GM19035 (cell line): ENCODE data around the gene HOXA5.

Experiments used
- ATAC-seq: cut with Tn5 transposase; IDR thresholded peaks from one replicate; pipeline ENCODE4 v1.9.1; 2021; ENCODE audit not compliant: unreplicated experiment

Gene HOXA5

DNA sequence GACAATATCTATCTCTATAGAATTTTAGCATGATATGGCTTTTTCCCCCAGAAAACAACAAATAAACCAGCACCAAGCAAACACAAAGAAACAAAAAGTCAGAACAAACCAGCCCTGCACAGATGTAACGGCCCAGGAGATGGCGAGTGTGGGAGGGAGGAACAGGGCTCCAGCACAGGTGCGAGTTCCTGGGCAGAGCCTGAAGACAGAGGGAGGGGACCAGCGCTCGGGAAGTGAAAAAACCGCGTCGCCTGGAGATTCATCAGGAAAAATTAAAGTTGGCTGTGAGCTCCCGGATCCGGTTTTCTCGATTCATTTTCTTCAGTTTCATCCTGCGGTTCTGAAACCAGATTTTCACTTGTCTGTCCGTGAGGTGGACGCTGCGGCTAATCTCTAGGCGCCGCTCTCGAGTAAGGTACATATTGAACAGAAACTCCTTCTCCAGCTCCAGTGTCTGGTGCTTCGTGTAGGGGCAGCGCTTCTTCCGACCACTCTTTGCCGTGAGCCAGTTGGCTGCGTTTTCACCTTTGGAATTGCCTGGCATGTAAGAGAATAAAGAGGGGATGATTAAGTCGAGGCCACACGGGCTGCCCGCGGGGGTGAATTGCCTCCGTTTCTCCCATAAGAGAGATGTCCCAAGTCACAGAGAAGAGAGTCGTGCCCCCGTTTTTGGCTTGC, 28.3 kb upstream of the HOXA5 start:
- ATAC-seq, result no peak

DNA sequence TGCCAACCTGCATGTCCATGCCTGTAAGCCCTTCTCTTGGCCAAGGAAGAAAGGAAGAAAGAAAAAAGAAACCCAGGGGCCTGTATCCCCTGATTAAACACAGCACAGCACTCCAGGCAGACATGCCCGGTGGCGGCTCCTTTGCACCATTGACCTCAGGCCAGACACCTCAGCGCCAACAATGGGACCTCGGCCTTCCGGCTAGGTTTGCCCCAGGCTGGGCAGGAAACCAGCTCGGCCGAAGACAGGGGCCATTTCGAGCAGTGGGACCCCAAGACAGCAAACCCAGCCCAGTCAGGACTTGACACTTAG, 27.8 kb upstream of the HOXA5 start:
- no peak for ATAC-seq

DNA sequence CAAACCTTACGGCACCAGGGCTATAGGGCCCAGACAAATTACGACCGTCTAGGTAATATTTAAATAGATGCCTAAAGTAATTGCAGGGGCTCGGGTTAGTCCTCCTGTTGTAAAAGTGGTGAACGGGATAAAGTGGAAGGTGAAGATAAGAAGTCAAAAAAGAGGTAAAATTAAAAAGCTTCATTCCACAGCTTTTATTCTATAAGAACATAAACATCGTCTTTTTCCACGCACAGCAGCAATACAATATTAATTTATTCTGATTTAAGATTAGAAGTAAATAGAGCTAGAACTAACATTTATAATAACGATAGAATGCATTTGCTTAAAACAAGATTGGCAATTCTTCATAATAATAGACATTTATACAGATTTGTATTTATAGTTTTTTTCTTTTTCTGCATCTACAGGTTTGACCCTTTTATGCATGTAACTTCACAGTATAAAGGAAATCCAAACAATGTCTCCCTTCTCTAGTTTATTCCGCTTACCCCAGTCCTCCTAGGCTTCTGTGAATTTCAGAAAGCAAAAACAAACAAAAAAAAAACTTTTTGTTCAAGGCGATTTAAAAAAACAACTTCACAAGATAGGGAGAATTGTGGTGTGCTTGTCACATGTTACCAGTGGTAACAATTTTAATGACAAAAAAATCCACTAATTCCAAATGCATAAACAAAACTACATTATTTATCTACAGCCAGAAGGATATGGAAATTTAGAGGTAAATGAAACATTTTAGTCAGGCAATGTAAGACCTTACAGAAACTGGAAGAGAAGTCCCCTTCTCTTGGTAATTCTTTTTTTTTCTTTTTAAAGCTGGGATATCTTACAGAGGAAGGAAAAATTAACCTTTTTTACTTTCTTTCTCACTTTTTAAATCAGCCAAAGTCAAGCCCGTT, 27.2 kb upstream of the HOXA5 start:
- ATAC-seq, result no peak

DNA sequence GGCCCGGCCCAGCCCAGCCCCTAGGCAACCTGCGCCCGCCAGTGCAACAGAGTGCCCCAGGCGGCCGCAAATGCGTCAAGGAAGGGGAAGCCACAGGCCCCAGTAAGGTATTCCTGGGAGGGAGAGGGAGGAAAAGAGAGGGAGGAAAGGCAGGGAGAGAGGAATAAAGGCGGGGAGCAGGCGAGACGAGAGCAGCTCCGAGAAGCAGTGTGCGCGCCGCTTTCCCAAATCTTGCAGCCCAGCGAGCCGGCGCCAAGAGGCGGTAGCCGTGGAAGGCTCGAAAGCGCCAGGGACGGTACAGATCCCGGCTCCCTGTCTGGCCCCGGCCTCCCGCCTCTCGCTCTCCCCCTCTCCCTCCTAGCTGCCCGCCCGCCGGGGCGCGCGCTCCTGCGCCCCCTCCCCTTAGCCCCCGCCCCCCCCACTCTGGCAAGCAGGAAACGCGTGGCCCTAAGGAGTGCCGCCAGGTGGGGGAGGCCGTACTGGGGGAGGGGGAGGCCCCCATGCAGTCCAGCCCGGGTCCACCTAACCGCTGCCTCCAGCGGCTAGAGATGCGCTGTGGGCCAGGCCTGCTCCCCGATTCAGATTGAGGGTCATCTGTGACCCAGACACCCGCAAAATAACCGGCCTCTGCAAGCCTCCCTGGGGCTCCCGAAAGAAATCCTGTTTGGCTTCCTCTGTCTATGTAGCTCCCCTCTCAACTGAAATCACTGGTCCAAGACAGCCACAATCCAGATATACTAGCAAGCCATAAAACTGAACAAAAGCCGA, 26.4 kb upstream of the HOXA5 start:
- ATAC-seq, result no peak

DNA sequence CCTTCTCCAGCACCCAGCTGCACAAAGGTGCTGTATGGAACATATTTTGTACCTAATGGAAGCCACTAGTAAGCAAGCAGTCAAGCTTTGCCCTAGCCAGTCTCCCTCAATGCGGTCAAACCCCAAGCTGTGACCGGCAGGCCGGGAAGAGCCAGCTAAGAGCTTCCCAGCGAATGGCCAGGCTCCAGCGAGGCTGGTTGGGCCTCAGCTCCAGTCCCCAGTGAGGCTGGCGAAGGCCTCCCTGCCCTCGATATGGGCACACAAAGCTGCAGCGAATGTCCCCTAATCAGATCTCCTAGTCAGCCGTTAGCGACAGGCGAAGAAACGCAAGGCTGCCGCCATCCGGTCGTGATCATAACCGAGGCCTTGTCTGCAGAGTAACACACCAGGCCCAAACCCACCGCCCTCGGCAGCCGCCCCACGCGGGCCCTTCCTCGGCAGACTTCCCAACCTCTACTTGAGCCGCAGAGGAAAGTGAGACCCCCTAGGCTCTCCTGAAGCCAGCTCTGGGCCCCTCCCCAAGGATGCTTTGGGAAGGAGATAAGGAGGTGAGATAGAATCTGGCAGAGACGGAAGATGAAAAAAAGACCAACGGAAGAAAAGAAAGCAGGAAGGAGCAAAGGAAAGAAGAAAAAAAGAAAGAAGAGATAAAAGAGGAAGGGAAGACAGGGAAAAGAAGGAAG, 24.9 kb upstream of the HOXA5 start:
- ATAC-seq, result no peak

DNA sequence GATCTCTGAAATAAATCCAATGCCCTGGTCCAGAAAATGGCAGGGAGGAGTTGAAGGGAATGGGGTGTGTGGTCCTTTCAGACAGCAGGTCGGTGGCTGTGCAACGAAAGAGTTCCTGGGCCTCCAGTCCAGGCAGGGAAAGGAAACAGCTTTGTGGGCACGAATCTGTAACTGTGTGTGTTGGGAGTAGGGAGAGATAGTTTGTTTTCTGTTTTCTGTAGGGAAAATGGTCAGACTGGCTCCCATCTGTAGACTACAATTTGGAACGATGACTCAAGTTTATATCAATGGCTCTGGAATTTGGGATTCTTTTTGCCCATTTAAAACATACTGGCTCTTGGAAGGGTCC, 24.4 kb upstream of the HOXA5 start:
- no peak for ATAC-seq

DNA sequence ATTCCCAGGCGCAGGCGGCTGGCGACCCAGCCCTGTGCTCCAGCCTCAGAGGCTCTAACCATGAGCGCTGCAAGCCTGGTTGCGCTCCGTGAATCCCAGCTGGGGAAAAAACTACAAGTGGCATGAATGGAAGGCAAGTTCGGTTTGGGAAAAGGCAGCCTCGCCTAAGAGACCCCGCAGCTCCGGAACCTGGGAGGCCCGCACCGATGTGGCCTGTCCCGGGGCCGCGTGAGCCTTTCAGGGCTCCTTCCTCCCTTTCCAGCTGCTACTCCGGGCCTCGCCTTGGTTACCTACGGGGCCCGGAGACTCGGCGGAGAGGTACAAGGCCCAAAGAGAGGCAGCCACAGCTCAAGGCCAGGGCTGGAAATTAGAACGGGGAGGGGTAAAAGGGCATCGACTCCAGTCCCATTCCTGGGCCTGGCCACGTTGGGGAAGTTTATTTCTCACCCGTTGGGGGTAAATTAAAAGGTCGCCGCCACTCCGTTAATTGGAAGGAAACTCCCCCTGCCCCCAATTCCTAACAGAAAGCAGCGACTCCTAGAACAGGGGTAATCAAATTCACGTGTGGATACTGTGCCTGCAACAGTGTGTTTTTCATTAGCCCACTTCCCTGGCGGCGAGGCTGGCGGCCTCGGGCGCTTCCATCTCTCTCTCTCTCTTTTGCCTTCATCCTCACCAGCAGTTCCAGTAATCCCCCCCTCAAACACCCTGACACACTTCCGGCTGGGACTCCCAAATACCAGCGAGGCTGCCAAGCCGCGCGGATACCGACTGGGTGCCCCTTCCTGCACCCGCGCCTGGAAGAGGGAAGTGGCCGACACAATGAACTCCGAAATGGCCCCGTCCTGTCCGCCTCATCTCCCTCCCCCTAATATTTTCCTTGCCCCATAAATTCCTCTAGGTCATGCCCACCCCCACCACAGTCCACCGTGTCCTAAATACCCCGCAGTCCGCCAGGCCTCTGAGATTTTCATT, 23.3 kb upstream of the HOXA5 start:
- ATAC-seq, result no peak

DNA sequence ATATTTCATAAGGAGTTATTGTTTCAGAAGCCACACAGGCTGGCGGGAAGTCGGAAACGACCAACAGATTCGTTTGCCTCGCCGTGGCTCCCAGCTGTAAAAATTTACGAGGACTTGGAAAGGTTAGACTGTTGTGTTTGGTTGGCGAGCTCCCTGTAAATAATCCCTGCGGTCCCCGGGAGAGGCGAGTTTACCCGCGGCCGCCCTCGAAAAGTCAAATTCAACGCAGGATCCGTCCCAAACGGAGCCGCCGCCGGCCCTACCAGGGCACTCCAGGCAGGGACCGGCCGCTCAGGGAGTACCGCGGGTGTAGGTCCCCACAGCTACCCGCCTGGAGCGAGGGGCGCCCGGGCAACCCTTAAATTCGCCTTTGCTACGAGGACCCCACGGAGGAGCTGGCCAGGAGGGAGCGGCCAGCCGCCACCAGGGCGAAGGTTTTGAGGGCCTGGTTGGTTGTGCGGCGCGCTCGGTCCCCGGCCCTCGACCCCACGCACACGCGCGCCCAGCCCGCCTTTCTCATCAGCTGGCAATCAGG, 22.6 kb upstream of the HOXA5 start:
- no peak for ATAC-seq

DNA sequence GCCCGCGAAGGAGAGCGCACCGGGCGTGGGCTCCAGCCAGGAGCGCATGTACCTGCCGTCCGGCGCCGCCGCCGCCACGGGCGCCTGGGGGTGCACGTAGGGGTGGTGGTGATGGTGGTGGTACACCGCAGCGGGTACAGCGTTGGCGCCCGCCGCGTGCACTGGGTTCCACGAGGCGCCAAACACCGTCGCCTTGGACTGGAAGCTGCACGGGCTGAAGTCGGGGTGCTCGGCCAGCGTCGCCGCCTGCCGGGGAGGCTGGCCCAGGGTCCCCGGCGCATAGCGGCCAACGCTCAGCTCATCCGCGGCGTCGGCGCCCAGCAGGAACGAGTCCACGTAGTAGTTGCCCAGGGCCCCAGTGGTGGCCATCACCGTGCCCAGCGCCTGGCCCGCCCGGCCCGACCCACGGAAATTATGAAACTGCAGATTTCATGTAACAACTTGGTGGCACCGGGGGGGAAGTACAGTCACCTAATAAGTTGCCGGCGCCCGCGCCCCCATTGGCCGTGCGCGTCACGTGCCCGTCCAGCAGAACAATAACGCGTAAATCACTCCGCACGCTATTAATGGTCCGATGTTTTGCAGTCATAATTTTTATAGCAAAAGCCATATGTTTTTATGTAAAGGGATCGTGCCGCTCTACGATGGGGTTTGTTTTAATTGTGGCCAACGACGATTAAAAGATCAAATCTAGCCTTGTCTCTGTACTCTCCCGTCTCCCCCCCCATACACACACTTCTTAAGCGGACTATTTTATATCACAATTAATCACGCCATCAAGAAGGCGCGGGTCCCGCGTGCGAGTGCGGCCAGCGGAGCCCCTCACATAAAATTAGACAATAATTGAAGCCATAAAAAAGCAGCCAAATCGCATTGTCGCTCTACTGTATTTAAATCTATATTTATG, 21.9 kb upstream of the HOXA5 start, which contains the start of gene HOXA9:
TSS of gene HOXA9 (minus strand) at position 449 of the 907 bp plus-strand sequence. CDS start at position 369, 80 bp downstream.
- ATAC-seq, result no peak

DNA sequence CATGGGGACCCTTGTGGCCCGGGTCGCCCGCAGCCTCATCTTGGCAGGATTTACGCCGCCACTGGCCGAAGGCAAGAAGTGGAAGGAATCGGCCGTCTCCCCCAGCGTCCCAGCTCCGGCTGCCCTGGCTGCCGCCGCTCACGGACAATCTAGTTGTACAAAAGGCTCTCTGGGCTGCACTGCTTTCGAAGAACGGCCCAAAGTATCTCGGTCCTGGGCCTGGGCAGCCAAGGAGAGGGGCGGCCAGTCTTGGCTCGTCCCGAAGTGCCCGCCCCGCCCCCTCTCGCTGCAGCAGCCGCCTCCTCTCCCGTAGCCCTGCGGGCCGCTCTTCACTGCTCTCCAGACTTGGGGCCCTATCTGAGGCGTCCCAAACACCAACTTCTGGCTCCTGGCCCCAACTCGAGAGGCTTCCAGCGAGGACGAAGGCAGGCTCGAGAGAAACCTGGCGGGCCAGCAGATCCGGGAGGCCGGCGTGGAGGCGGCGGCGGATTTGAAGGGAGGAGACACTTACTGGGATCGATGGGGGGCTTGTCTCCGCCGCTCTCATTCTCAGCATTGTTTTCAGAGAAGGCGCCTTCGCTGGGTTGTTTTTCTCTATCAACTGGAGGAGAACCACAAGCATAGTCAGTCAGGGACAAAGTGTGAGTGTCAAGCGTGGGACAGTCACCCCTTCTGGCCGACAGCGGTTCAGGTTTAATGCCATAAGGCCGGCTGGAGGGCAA, 21.0 kb upstream of the HOXA5 start:
- no peak for ATAC-seq

DNA sequence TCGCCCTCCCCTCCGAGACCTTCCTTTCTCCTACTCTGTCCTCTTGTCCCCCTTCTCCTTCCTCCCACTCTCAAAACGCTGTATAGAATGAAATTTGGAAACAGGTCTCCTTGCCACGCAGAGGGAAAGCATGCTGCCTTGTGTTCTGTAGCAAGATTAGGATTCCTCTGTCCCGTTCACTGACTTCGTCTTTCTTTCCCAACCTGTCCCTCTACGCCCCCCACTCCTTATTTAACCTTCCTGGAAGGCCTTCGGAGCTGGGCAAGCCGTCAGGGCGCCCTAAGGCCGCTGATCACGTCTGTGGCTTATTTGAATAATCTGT, 20.5 kb upstream of the HOXA5 start:
- no peak for ATAC-seq

DNA sequence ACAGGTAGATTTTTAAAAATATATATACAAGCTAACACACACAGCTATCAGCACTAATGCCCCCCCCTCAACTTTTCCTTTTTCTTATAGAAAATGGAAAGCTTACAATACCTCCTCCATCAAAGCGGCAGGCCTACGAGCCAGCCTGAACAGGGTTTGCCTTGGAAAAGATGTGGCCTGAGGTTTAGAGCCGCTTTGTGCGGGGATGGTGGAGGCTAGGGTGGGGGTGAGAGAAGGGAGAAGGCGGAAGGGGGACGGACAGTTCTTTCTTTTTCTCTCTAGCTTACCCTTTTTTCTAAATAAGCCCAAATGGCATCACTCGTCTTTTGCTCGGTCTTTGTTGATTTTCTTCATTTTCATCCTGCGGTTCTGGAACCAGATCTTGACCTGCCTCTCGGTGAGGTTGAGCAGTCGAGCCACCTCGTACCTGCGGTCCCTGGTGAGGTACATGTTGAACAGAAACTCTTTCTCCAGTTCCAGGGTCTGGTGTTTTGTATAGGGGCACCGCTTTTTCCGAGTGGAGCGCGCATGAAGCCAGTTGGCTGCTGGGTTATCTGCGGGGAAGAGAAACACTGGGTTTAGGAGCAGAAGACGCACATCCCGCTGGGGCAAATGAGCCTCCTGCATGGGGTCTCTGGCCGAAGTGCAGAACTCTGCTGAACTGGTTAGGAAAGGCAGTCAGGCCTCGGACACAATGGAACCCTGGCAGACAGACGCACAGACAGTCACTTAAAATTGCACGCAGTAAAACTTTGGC, 20.0 kb upstream of the HOXA5 start:
- ATAC-seq, result no peak

DNA sequence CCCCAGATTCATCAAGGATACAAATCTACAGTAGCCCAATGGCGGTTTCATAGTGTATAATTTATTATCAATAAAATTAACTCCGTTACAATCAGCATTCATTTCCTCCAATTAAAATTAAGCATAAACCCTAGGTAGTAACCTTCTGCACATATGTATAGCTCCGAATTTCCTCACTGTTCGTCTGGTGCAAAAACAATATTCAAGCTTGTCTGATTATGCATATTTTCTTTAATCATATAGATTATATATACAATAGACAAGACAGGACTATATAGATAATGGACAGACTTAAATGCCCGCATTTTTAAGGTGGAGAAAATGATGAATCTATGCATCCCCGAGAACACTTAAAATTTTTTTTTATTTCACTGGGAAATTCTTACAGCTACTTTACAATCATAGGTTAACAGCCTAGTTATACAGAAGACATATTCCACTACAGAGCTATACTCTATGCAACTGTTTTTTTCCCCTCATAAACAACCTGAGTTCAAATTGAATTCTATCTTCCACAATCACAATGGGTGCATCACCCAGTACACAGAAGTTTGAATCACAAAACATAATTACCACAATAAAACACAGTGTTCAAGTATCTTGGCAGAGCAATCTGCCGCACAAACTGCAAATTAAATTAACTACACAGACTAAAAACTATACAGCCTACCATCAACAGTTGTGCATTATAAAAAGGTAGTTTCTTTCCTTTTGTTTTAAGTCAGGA, 19.2 kb upstream of the HOXA5 start:
- no peak for ATAC-seq

DNA sequence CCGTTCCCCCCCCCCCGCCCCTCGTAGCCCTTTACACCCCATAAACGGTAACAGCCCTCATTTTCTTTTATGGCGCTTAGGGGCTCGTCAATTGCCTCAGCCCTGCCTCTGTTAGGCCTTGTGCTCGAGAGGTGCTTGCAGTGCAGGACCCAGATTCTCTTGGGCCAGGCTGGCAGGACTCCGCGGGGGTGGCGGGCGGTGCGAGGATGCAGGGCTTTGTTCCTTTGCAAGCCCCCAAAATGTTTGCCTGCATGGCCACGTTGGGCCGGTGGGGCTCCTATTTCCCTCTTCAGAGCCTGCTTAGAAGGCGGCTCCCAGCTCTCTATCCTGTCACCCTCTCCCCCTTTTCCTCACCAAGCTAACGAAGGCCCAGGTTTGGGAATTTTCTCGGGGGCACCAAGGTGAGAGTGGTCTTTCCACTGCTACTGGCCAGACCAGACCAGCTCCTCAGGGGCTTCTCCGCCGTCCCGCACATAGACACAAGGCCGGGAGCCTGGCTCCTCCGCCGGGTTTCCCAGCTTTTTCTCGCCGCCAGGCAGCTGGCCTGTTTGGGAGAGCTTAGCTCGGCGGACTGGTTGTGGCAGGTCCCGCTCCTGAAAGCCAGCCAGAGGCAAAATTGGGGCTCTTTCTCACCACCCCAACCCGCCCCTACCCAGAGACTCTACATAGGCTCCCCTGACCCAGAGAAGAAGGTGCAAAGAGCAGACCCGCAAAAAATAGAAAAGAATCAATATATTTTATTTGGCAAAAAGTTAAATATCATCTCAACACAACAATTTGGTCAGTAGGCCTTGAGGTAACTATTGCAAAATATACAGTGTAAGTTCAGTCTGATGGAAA, 18.5 kb upstream of the HOXA5 start:
- ATAC-seq, result no peak

DNA sequence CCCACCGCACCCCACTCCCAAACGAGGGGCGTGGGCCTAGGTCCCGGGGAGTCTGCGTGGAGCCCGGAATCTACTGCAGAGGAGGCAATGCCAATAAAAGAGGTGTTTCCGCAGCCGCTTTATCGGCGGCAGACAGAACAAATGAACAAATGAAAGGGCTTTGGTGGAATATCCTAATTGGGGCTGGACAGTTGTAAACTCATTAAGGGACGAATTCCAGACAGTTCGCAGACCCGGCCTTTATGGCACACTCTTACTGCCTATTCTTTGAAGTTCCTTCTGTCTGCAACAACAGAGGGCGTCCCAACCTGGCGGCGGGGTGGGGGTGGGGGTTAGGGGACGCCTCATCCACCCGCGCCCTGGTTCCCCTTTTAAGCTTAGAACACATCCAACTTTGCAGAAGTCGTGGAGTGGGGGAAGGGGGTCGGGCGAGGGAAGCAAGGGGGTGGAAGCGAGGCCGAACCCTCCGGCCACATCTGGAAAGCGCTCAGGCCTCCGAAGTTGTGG, 17.8 kb upstream of the HOXA5 start:
- ATAC-seq, result no peak
